ENCODE measurements around the gene FETUB.

DNA sequence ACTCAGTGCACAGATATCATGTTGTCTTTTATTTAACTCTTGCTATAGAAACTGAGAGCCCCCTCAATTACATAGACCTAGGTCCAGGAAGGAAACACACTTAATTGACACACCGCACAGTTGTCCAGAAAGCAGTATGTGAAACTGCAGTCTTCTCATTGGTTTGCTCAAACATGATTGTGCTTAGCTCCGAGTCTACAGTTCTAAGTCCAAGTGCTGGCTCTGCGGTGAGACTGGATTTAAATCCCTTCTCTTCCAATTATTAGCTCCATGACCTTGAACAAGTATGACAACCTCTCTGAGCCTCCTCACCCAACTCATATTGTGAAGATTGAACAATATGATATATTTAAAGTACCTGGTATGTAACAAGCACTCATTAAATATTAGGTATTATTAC is 46.3 kb upstream of the FETUB start:
- TF ChIP-seq EZH2 (IDR thresholded peaks at IDR 0.05; ENCODE audit: low read length), result no peak
- no peak for TF ChIP-seq CTCF (optimal IDR thresholded peaks at IDR 0.05 in 1 of 3, IDR thresholded peaks at IDR 0.05 in 1 of 3, conservative IDR thresholded peaks at IDR 0.05 in 1 of 3; ENCODE audit: extremely low read depth in 1 of 3, insufficient read depth in 2 of 3, low read length in 3 of 3)

Measured in keratinocyte (primary cell).